Measurements from ENCODE around the gene CNEP1R1.

DNA sequence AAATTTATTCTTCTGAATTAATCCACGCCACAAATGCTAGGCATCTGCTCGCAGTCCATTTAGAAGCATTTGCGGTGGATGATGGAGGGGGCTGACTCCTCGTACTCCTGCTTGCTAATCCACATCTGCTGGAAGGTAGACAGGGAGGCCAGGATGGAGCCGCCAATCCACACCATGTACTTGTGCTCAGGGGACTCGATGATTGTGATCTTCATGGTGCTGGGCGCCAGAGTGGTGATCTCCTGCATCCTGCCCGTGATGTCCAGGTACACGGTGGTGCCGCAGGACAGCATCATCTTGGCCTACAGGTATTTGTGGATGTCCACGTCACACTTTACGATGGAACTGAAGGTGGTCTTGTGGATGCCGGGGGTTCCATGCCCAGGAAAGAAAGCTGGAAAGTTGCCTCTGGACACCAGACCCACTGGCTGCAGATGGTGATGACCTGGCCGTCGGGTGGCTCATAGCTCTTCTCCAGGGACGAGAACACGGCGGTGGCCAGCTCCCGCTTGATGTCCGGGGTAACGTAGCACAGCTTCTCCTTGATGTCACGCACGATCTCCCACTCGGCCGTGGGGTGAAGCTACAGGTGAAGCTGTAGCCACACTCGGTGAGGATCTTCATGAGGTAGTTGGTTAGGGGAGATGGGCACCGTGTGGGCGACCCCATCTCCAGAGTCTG, 33.2 kb downstream of the CNEP1R1 start:
- TF ChIP-seq HDGF (IDR thresholded peaks at IDR 0.05; ENCODE audit: borderline replicate concordance) (no peak), BHLHE40 (IDR thresholded peaks at IDR 0.05; ENCODE audit: borderline replicate concordance) (no peak), SP1 (IDR thresholded peaks at IDR 0.05) (no peak)
- TF ChIP-seq, protein P1, sequence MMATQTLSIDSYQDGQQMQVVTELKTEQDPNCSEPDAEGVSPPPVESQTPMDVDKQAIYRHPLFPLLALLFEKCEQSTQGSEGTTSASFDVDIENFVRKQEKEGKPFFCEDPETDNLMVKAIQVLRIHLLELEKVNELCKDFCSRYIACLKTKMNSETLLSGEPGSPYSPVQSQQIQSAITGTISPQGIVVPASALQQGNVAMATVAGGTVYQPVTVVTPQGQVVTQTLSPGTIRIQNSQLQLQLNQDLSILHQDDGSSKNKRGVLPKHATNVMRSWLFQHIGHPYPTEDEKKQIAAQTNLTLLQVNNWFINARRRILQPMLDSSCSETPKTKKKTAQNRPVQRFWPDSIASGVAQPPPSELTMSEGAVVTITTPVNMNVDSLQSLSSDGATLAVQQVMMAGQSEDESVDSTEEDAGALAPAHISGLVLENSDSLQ (IDR thresholded peaks at IDR 0.05) = no peak

All from HEK293T (cell line).